LoVo (cell line): ENCODE results near the gene DHTKD1.

Experiments
- DNase-seq: peaks from one replicate; pipeline ENCODE4 v3.0.0-alpha.2; 2016; ENCODE audit warnings: low spot score

DHTKD1 gene, protein sequence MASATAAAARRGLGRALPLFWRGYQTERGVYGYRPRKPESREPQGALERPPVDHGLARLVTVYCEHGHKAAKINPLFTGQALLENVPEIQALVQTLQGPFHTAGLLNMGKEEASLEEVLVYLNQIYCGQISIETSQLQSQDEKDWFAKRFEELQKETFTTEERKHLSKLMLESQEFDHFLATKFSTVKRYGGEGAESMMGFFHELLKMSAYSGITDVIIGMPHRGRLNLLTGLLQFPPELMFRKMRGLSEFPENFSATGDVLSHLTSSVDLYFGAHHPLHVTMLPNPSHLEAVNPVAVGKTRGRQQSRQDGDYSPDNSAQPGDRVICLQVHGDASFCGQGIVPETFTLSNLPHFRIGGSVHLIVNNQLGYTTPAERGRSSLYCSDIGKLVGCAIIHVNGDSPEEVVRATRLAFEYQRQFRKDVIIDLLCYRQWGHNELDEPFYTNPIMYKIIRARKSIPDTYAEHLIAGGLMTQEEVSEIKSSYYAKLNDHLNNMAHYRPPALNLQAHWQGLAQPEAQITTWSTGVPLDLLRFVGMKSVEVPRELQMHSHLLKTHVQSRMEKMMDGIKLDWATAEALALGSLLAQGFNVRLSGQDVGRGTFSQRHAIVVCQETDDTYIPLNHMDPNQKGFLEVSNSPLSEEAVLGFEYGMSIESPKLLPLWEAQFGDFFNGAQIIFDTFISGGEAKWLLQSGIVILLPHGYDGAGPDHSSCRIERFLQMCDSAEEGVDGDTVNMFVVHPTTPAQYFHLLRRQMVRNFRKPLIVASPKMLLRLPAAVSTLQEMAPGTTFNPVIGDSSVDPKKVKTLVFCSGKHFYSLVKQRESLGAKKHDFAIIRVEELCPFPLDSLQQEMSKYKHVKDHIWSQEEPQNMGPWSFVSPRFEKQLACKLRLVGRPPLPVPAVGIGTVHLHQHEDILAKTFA

DNA sequence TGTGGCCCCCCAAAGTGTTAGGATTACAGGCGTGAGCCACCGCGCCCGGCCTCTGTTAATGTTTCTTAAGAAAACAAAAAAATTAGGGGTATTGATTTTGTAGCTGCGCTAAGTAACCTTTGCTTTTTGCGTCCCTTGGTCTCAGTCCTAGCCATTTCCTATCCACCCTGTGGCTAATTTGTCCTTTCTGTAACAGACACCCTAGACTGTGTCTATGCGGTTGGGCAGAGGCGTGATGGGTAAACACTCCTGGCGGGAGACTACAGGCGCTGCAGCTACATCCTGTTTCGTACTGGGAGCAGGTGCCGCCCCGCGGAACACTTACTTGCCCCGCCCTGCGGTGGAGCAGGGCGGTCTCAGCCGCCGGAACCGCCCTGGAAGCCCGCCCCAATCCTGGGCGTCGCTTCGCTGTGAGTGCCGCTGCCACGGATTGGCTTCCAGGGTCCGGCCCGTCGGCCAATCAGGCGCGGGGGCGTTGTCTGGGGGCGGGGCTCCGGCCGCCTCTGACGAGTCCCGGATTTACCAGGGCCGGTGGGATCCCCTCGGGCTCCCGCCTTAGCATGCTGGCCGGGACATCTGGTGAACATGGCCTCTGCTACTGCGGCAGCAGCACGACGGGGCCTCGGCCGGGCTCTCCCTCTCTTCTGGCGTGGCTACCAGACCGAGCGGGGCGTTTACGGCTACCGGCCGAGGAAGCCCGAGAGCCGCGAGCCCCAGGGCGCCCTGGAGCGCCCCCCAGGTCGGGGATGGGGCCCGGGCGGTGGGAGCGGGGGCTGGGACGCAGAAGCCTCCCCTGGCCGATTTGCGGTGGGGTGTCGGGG is at the start of gene DHTKD1:
DHTKD1 (plus strand) TSS at position 506 of the 821 bp plus-strand sequence; CDS start at position 586, 80 bp downstream.
- DNase-seq = peak; percentile 97

DNA sequence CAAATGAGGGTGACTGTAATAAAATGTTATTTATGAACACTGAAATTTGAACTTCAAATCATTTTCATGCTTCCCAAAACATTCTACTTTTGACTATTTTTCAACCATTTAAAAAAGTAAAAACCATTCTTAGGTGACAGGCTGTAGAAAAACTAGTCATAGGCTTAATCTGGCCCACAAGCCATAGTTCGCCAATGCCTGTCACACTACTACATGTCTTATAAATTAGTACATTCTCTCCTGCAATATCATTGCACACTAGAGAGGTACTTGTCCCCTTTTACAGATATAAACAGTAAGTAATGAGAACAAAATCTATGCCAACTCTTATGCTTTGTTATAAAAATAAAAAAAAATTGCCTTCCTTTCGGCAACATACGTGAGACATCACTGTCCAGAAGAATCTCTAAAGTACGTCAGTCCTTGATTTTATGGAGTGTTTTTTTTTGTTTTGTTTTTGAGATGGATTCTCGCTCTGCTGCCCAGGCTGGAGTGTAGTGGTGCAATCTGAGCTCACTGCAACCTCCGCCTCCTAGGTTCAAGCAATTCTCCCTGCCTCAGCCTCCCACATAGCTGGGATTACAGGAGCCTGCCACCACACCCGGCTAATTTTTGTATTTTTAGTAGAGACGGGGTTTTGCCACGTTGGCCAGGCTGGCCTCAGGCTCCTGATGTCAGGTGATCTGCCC is 49.3 kb upstream of the DHTKD1 start:
- DNase-seq = no peak

DNA sequence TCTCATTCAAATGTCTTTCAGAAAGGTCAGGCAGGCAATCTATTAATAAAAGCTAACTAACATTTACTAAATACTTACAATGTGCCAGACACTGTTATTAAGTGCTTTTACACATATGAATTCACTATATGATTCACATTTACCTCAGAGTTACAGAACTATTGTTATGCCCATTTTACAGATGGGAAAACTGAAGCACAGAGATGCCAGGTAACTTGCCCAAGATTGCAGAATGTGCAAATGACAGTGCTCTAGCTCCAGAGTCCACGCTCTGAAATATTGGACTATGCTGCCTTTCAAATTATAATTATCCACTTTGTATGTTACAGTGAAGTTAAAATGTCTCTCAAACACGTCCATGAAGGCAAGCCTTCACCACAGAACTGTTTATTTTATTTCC is 48.2 kb upstream of the DHTKD1 start:
- no peak for DNase-seq

DNA sequence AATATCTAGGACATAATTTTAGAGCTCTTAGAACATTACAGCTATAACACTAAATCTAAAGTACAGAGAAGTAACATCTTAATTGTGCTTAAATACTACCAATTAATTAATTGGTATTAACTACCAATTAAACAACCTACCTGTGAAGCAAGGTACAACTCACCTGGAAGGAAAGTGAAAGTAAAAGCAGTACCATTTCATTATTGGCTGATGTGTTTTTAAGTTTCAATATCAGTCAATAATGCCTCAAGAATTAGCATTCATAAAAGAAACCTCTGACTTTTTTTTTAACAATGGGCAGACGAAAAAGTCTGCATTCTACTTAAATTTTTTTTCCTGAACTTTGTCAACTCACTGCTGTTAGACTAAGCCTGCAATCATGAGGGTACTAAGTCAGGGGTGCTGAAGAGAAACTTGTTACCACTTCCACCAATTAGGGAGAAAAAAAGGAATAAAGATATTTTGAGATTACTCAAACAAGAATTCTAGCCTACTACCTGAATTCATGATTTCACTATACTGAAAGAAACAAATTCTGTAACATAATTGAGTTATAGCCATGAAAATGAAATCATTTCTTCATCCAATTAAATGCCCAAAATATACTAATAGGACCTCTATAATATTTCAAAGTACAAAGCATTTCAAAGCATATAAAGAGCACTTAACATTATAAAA is 46.0 kb upstream of the DHTKD1 start:
- DNase-seq = no peak

DNA sequence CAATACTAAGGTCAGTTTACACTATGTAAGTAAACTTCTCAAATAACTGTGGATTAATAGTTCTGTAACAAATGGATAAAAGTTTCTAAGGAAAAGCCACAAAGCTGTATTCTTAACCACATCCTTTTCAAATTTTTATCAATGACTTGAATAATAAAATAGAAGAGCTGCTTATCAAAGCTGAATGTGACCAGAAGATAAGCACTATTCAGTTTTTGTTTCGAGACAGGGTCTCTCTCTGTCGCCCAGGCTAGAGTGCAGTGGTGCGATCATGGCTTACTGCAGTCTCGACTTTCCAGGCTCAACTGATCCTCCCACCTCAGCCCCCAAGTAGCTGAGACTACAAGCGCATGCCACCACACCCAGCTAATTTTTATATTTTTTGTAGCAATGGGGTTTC is 43.2 kb upstream of the DHTKD1 start:
- DNase-seq = no peak

DNA sequence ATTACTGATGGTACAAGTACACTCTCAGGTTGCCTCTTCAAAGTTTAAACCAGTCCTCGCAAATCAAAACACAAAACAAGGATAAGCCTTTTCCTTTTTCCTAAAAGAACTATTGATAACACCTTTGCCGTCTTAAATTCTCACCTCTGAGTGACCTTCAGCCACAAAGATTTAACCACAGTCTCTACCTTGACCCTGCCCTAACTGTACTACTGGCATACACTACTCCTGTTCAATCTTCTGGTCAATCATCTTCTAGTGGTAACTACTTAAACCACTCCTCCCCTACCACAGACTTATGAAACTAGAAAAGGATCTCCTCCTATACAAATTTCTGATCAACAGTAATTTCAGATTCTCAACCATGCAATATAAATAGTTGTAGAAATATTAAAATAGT is 41.2 kb upstream of the DHTKD1 start:
- no peak for DNase-seq

DNA sequence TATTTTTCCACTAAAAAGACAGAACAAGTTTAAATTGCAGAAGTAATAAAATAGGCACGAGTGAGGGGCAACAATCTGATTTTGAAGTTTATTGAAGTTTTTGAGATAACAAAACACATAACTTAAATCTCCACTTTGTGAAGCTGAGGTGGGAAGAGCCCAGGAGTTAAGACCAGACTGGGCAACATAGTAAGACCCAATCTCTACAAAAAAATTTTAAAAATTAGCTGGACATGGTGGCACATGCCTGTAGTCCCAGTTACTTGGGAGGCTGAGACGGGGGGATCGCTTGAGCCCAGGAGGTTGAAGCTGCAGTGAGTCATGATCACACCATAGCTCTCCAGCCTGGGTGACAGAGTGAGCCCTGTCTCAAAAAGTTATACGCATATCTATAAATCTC is 37.4 kb upstream of the DHTKD1 start:
- no peak for DNase-seq

DNA sequence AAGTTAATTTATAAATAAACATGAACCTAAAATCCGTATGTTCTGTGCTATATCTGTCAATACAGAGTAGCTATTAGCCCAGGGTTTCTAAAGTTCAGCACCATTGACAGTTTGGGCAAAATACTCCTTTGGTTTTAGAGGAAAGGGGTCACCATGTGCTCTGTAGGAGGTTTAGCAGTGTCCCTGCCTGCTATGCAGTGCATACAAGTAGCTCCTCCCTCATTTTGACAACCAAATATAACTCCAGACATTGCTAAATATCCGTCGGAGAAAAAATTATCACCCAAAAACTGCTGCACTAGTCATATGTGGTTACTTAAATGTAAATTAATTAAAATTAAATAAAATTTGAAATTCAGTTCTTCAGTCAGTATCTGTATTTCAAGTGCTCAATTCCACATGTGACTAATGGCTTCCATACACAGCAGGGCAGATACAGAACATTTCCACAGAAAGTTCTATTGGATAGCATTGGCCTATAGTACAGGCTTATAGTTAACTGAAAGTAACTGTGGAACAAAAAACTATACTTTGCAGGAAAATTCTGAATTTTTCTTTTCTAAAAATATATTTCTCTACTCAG is 32.6 kb upstream of the DHTKD1 start:
- DNase-seq = no peak

DNA sequence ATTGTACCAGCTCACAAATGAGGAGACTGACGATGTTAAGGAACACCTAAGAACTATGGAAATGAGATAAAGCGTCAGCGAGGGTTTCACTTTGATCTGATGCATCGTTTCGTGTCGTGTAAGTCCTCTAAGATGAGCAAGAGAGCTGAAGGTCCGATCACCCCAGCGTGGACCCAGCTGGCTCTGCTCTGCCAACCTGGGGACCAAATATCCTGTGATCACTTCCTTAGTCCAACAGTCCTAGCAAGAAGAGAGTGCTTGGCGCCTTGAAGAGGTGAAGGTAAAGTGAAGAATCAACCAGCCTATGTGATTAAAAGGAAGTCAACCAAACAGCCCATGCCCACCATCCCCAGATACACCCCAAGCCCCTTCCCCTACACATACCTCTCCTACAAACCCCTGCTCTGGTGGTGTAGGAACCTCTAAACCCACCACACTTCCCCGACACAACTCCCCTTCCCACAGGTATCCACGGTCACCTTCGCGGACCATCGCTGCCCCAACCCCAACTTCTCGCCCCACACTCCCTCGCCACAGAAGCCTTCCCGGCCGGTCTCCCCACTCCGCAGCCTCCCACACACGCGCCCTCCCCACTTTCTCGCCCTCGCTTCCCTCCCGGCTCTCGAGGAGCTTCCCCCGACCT is 26.9 kb upstream of the DHTKD1 start:
- peak; percentile 34 for DNase-seq

DNA sequence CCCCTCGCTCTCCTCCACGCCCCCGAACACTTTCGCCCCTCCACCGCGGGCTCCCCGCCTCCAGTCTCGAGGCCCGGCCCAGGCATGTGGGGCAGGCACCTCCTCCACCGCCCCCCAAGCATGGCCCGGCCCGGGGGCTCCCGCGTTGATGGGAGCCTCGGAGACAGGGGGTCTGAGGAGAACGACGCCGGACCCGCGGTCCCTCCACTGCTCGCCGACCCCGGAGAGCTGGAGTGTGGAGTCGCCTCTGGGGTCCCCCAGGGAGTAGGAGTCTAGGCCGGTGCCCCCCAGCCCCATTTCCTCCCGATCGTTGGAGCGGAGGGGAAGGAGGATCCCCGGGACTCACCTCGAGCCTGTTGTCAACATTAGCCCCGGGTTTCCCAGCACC is 26.4 kb upstream of the DHTKD1 start:
- DNase-seq = no peak

DNA sequence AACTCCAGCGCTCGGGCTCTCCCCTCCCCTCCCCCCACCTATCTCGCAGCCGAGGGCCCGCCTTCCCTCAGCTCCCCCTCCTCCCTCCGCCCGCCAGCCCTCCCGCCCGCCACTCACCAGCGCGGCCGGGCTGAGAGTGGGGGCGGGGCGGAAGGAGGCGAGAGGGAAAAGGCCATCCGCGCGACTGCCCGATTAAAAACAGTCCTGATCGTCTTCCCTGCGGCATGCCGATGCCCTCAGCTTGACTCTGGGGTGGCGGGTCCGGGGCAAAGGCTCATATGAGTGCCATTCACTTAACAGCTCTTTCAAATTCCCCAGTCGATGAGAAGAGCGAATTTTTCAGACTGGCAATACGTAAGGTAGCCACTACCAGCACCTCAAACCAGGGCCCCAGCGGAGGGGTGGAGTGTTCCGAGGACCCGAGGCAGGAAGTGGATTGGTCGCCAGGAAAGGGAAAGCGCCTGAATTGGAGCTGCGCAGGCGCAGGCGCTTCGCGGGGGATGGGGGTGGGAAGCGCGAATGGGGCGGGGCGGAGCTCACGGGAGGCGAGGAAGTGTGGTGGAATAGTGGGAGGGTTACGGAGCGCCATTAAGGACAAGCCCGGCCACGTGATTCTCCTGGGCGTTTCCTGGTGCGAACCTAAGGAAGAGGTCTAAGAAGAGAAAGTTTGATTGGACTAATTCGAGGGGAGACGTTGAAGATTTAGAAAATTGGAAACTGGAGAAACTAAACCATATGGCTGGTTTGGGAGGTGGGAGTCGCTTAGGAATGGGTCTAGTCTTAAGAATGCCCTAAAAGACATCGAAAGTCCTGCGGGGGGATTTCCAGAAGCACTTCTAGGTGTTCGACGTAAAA is 25.7 kb upstream of the DHTKD1 start, which contains the start of gene UPF2:
UPF2 (minus strand) TSS at position 13 of the 855 bp plus-strand sequence. CDS start 7,386 bp downstream, outside the sequence.
- peak; percentile 98 for DNase-seq

DNA sequence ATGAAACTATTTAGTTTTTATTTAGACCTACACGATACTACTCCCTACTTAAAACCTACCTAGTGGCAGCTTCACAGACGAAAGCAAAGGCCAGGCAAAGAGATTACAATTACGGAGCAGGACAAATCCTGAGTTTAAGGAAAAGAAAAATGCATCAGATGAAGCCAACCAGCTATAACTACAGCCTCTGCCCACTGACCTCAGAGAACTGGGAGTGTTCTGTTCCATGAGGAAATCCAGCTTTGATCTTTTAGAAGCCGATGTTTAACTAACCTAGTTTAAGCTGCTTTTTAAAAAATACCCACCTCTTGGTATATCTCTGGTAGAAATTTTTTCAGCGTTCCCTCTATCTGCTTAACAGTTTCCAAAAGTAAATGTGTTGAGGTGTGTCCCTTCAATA is 23.2 kb upstream of the DHTKD1 start:
- no peak for DNase-seq

DNA sequence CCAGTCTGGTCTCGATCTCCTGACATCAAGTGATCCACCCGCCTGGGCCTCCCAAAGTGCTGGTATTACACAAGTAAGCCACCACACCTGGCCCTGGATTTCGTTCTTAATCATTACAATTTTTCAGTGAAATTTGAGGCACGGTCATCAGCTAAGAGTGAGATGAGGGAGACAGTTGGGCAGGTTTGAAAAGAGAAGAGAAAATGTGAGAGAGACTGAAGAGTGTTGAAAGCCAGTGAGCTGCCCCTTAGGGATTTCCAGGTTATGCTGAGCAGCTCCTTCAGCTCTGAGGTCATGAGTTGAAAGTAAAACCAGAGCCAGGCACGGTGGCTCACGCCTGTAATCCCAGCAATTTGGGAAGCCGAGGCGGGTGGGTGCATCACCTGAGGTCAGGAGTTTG is 20.2 kb upstream of the DHTKD1 start:
- no peak for DNase-seq

DNA sequence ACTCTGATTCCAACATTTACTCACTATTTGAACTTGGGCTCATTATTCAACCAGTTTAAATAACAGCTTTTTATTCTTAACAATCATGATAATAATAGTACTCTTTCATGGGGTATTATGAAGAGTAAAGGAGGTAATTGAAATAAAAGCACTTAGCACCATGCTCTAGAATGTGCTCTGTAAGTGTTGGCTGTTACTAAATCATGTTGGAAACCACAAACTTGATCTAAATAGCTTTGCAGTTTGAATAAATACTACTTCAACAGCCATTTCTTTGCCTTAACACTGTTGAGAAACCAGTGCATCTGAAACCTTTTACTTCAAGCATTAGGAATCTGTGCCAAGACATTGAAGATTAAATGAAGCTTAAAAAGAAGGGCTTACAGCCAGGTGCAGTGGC is 18.2 kb upstream of the DHTKD1 start:
- DNase-seq = no peak

DNA sequence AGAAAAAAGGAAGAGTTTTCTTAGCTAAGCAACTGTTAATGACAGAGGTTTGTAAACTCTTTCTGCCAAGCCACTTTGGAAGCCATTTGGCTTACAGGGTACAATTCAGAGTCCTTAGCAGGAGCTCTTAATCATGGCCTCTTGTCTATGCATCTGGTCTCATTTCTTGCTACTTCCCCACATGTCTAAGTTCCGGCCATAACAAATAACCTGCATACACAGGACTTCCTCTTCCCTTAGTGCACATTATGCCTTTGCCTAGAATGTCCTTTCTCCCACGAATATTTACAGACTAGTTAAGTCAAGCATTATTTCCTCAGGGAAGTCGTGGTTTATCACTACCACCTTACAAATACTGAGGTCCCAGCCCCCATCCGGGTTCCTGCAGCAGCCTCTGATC is 17.5 kb upstream of the DHTKD1 start:
- no peak for DNase-seq

DNA sequence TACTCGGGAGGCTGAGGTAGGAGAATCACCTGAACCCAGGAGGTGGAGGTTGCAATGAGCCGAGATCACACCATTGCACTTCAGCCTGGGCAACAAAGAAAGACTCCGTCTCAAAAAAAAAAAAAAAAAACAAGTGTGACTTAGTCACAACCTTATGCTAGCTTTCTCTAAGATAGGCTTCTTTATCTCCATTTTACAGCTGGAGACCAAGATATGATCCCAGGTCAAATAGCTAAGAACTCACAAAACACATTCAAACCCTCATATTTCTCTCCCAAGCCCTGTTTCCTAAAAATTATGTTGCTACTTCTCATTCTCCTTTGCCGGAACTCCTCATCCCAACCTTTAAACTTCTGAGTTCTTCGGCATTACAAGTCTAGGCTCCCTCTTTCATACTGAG is 13.0 kb upstream of the DHTKD1 start:
- no peak for DNase-seq

DNA sequence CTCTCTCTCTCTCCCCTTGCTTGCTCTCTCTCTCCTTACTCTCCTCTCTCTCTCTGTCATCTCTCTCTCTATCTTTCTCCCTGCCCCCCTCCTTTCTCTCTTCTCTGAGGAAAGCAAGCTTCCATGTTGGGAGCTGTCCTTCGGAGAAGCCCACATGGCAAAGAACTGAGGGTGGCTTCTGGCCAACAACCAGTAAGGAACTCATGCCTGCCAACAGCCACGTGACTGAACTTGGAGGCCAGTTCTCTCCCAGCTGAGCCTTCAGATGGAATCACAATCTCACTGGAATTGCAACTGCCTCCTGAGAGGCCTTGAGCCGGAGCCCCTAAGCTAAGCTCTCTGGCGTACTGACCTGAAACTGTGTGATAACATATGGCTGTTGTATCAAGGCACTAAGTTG is 12.0 kb upstream of the DHTKD1 start:
- no peak for DNase-seq

DNA sequence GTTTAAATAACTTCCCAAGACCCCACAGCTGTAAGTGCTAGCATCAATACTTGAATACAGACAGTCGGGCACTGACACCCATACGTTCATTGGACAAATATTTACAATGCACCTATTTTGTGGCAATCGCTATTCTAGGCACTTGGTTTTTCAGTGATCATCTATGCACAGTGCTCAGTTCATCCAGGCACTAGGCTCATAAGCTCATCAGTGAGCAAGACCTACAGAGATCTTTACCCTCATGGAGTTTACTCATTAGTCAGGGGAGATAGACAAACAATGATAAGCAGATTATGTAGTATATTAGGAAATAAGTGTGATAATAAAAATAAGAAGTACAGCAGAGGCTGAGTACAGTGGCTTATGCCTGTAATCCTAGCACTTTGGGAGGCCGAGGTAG is 7.6 kb upstream of the DHTKD1 start:
- no peak for DNase-seq
